Astrocyte of the cerebellum (primary cell): ENCODE results near the gene NR0B2.
"Not testable (repeated sequence)": the region's sequence is repeated elsewhere in the genome, so short reads cannot be mapped to it uniquely, and the experiment has no call there.

ENCODE experiments used
- DNase-seq: peaks from one replicate; pipeline ENCODE4 v3.0.0-alpha.2; 2011; ENCODE audit warnings: low read depth
- H3K4me3 ChIP-seq: 2 replicates; pipeline ENCODE4 v1.5.1; 2011; ENCODE audit warnings: mild to moderate bottlenecking, low read depth, low read length, moderate library complexity
- CTCF ChIP-seq: IDR thresholded peaks from 2 replicates; pipeline ENCODE4 v1.5.1; 2012; ENCODE audit warnings: low read length, low read depth, moderate library complexity, mild to moderate bottlenecking; ENCODE audit errors: missing control alignments
- in situ Hi-C: cut with HindIII; loops from 2 replicates; pipeline ENCODE4 v1.10.0; 2017; ENCODE audit warnings: low sequenced_read_pairs

NR0B2 gene

GRCh38 chr1:26949266-26949925, 35.6 kb upstream of the NR0B2 start:
- DNase-seq: no peak
- no peak overlapping the region for H3K4me3 ChIP-seq
- in situ Hi-C loops: no loop called here
- TF ChIP-seq CTCF: no peak

DNA sequence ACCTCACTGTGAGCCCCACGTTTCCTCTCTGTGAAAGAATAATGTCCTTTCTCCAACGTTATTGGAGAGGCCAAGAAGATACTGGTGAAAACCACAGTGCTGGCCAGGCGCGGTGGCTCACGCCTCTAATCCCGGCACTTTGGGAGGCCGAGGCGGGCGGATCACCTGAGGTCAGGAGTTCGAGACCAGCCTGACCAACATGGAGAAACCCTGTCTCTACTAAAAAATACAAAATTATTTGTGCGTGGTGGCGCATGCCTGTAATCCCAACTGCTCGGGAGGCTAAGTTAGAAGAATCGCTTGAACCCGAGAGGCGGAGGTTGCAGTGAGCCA, 34.9 kb upstream of the NR0B2 start:
- in situ Hi-C loops, DNase-seq, H3K4me3 ChIP-seq: not testable (repeated sequence)

GRCh38 chr1:26946270-26946669, 32.5 kb upstream of the NR0B2 start:
- DNase-seq: no peak
- in situ Hi-C loops: no loop called here
- H3K4me3 ChIP-seq: no peak overlapping the region
- no peak for TF ChIP-seq CTCF

- no peak for TF ChIP-seq CTCF
- in situ Hi-C loops: no loop called here
- no peak for DNase-seq
- H3K4me3 ChIP-seq: no peak overlapping the region
Measured at GRCh38 chr1:26945728-26946127, 32.0 kb upstream of the NR0B2 start.

- no peak for TF ChIP-seq CTCF
- in situ Hi-C loops: no loop called here
- H3K4me3 ChIP-seq: no peak overlapping the region
- no peak for DNase-seq
Measured at GRCh38 chr1:26945138-26945537, 31.4 kb upstream of the NR0B2 start.

DNA sequence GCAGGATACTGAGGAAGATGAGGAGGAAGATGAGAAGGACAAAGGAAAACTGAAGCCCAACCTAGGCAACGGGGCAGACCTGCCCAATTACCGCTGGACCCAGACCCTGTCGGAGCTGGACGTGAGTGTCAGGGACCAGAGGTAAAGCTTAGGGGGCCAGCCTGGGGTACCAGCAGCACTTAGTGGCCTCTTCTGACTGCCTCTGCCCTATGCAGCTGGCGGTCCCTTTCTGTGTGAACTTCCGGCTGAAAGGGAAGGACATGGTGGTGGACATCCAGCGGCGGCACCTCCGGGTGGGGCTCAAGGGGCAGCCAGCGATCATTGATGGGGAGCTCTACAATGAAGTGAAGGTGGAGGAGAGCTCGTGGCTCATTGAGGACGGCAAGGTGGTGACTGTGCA, 28.9 kb upstream of the NR0B2 start:
- in situ Hi-C loops: no loop called here
- no peak for DNase-seq
- TF ChIP-seq CTCF: no peak
- no peak overlapping the region for H3K4me3 ChIP-seq

GRCh38 chr1:26941311-26941710, 27.5 kb upstream of the NR0B2 start:
- no peak overlapping the region for H3K4me3 ChIP-seq
- TF ChIP-seq CTCF: no peak
- in situ Hi-C loops: no loop called here
- no peak for DNase-seq
